Adrenal gland (tissue), 12 donors: ENCODE results near the gene PNMA5. TPM values are rescaled to one million over a fixed set of nuclear protein-coding genes. Genes with fewer than 3 reads are reported as not detected.

Source experiments
- polyA plus RNA-seq, 3 donors: library from polyadenylated mRNA; stranded (reverse); fragments of 200-250 nt in 2 of 3; fragments of 350-450 nt in 1 of 3; fragmentation: Illumina TruSeq in 1 of 3; extraction: RNeasy Lipid Tissue Mini Kit (QIAGEN cat#74804) in 1 of 3; gene quantifications; one replicate each; pipeline ENCODE4 v1.2.3, GENCODE V29; 2013 to 2014
- total RNA-seq, 9 donors: library from RNA; depleted of rRNA in 4 of 9; stranded (reverse); fragments of >200 nt in 4 of 9; fragments of 120-200 nt in 1 of 9; fragmentation: NEBNext Ultra II Directional in 1 of 9; extraction: Animal tissue kit (Norgen Biotek cat#: 25700) in 1 of 9; gene quantifications; one replicate each; pipeline versions ENCODE4 v1.1.0 to v1.2.4, GENCODE V29; 2013 to 2023
- donor health status: healthy with polysubstance abuse.
- donor health status: Bipolar disorder and iron deficiency.
- donor health status: DM: yes; HTN: yes; CAD: no.
- donor health status: DM: no; HTN: no; CAD: no.
- donor health status: DM: no; HTN: no; CAD: no.
- donor health status: DM: yes; HTN: yes; CAD: no.

The PNMA5 gene
- total and polyA plus RNA-seq, 12 donors: 0.07 to 0.16 TPM; not detected in 10

Other genes starting within 250 kb of the PNMA5 start
- gene MAGEA2, start 240.3 kb downstream of the PNMA5 start, total RNA-seq: not detected
- gene MAGEA2, start 240.3 kb downstream of the PNMA5 start, polyA plus RNA-seq: not detected
- gene CSAG3, start 234.9 kb downstream of the PNMA5 start, total RNA-seq: not detected
- not detected for gene CSAG3, start 234.9 kb downstream of the PNMA5 start, polyA plus RNA-seq
- under 1 TPM in 1 of 9 donors, not detected in 8; 0.31 TPM for gene MAGEA6, start 224.4 kb downstream of the PNMA5 start, total RNA-seq
- gene MAGEA6, start 224.4 kb downstream of the PNMA5 start, polyA plus RNA-seq: not detected
- 10 to 100 TPM; 26.8 to 89.9 (median 34.0) TPM for gene CETN2, start 163.4 kb downstream of the PNMA5 start, total RNA-seq
- 100 to 1,000 TPM in 1 of 3 donors, 10 to 100 TPM in 2; 33.2 to 170 (median 56.2) TPM for gene CETN2, start 163.4 kb downstream of the PNMA5 start, polyA plus RNA-seq
- gene NSDHL, start 163.1 kb downstream of the PNMA5 start, total RNA-seq: 100 to 1,000 TPM in 2 of 9 donors, 10 to 100 TPM in 7; 12.9 to 215 (median 25.0) TPM
- gene NSDHL, start 163.1 kb downstream of the PNMA5 start, polyA plus RNA-seq: 100 to 1,000 TPM in 1 of 3 donors, 10 to 100 TPM in 1, 1 to 10 TPM in 1; 7.1 to 228 (median 21.8) TPM
- gene ZNF185, start 96.0 kb downstream of the PNMA5 start, total RNA-seq: 100 to 1,000 TPM in 1 of 9 donors, 10 to 100 TPM in 3, 1 to 10 TPM in 5; 1.4 to 303 (median 10.0) TPM
- gene ZNF185, start 96.0 kb downstream of the PNMA5 start, polyA plus RNA-seq: 100 to 1,000 TPM in 1 of 3 donors, 1 to 10 TPM in 2; 4.3 to 165 (median 4.8) TPM
- gene PNMA3, start 62.4 kb upstream of the PNMA5 start, total RNA-seq: 10 to 100 TPM in 1 of 9 donors, 1 to 10 TPM in 5, under 1 TPM in 3; 0.06 to 25.5 (median 1.5) TPM
- gene PNMA3, start 62.4 kb upstream of the PNMA5 start, polyA plus RNA-seq: 1 to 10 TPM in 2 of 3 donors, under 1 TPM in 1; 0.55 to 4.1 (median 3.4) TPM
- 1 to 10 TPM in 5 of 9 donors, under 1 TPM in 4; 0.34 to 4.3 (median 1.5) TPM for gene PNMA6A, start 78.3 kb upstream of the PNMA5 start, total RNA-seq
- 1 to 10 TPM in 2 of 3 donors, under 1 TPM in 1; 0.33 to 2.3 (median 2.1) TPM for gene PNMA6A, start 78.3 kb upstream of the PNMA5 start, polyA plus RNA-seq
- not detected for gene MAGEA1, start 185.2 kb upstream of the PNMA5 start, total RNA-seq
- gene MAGEA1, start 185.2 kb upstream of the PNMA5 start, polyA plus RNA-seq: not detected